HUES64 (cell line): ENCODE measurements around the gene TTC28.

Source experiments
- H3K27ac ChIP-seq: 2 replicates; pipeline ENCODE4 v1.7.0; 2013; ENCODE audit warnings: low read depth, low read length, inconsistent platforms
- H3K27me3 ChIP-seq: 2 replicates; pipeline ENCODE4 v1.6.1; 2013; ENCODE audit warnings: mild to moderate bottlenecking, low read length; ENCODE audit not compliant: insufficient read depth
- H3K36me3 ChIP-seq: 2 replicates; pipeline ENCODE4 v1.6.1; 2013; ENCODE audit warnings: mild to moderate bottlenecking, low read length; ENCODE audit not compliant: insufficient read depth
- H3K4me1 ChIP-seq: 2 replicates; pipeline ENCODE4 v1.6.1; 2013; ENCODE audit warnings: mild to moderate bottlenecking, low read length, moderate library complexity; ENCODE audit not compliant: insufficient read depth
- H3K4me3 ChIP-seq: 2 replicates; pipeline ENCODE4 v1.5.1; 2013; ENCODE audit warnings: mild to moderate bottlenecking, low read length, moderate library complexity
- H3K9ac ChIP-seq: 2 replicates; pipeline ENCODE4 v1.6.1; 2013; ENCODE audit warnings: mild to moderate bottlenecking, low read depth, low read length
- H3K9me3 ChIP-seq: 2 replicates; pipeline ENCODE4 v1.6.1; 2013; ENCODE audit warnings: low read depth, low read length; ENCODE audit not compliant: insufficient read depth
- WGBS: fragments of 150-250, 120-280 bp; methylation state at CpG from one replicate; pipeline ENCODE4 v1.1.7; 2013; ENCODE audit warnings: missing lambda C conversion rate; 5-methylcytosine and 5-hydroxymethylcytosine counted together

Gene TTC28

DNA sequence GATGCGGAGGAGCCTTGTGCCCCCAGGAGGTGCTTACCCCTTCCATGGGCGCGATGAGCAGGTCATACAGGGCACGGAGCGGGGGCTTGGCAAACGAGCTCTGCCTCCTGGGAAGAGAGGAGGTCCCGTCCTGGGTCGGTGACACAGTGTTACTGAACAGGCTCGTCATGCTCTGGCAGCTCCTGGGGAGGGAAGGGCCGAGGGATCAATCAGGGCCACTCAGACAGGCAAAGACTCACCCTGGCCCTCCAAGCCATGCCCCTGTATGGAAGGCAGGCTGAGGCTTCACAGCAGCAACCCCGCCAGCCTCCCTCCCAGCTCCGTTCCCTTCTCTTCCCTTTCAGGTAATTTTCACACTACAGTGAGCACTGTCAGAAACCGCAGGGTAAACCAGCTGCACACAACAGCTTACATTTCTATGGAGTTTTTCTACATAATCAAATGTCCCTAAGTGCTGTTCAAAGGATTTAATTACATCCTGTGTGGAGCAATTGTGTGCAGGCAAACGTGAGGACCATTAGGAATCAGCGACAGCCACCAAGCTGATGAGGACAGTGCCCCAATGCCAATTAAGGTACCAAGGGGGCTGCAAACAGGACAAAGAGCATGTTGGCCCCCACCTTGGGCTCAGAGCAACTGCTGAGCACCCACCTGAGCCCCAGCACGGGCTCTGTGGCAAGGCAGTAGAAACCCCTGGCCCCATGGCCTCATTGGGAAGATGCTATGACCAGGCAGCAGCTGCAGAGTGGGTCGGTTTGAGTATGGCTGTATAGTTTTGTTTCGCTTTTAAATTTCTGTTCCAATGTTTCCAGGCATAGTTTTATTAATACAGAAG lies 665.2 kb downstream of the TTC28 start:
- no peaks in the 10 kb centered on the region for H3K4me1 ChIP-seq
- H3K9me3 ChIP-seq: no peaks in the 10 kb centered on the region
- H3K27me3 ChIP-seq: no peaks in the 10 kb centered on the region
- 90% methylated on average over 18 of the region's 18 CpGs for WGBS
- no peak overlapping the region for H3K27ac ChIP-seq
- no peak overlapping the region for H3K9ac ChIP-seq
- H3K36me3 ChIP-seq: no peaks in the 10 kb centered on the region
- H3K4me3 ChIP-seq: no peak overlapping the region

- WGBS: 91% methylated on average over 12 of the region's 12 CpGs
- Histone ChIP-seq H3K27me3 (no peaks in the 10 kb centered on the region), H3K36me3 (no peaks in the 10 kb centered on the region), H3K4me1 (peaks cover 2% of the 10 kb centered on the region; the same call in 1 of the 2 replicates), H3K27ac (no peak overlapping the region), H3K9me3 (no peaks in the 10 kb centered on the region), H3K9ac (no peak overlapping the region), H3K4me3 (no peak overlapping the region)
These were observed 666.0 kb downstream of the TTC28 start for GRCh38 chr22:28013611-28014010.

DNA sequence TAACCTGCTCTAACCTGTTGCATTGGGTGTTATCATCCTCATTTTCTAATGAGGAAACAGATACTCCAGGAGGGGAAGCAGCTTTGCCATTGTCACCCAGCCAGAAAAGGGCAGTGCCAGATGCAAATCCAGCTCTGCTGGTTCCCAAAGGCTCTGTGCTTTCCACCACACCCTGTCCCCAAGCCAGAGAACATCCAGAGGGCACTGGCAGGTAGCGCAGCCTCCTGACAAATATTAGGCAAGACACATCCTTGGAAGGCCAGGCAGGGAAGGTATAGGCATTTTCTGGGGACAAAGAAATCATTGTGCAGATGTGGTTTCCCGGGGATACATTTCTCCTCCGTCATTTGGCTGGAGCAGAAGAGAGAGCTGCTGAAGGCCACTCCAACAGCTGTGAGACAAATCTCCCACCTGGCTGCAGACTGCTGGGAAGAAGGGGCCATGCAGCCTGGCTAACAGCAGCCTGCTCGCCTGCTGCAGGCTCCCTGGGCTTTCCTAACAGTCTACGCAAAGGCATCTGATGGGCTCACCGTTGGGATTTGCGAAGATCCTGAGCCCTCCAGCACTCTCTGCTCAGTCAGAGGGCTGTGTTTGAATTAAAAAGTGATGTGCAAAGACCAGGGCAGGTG lies 666.7 kb downstream of the TTC28 start:
- WGBS: 90% methylated on average over 7 of the region's 7 CpGs
- Histone ChIP-seq H3K4me1 (peaks cover 2% of the 10 kb centered on the region; the same call in 1 of the 2 replicates), H3K9ac (no peak overlapping the region), H3K27ac (no peak overlapping the region), H3K9me3 (no peaks in the 10 kb centered on the region), H3K36me3 (no peaks in the 10 kb centered on the region), H3K27me3 (no peaks in the 10 kb centered on the region), H3K4me3 (no peak overlapping the region)

DNA sequence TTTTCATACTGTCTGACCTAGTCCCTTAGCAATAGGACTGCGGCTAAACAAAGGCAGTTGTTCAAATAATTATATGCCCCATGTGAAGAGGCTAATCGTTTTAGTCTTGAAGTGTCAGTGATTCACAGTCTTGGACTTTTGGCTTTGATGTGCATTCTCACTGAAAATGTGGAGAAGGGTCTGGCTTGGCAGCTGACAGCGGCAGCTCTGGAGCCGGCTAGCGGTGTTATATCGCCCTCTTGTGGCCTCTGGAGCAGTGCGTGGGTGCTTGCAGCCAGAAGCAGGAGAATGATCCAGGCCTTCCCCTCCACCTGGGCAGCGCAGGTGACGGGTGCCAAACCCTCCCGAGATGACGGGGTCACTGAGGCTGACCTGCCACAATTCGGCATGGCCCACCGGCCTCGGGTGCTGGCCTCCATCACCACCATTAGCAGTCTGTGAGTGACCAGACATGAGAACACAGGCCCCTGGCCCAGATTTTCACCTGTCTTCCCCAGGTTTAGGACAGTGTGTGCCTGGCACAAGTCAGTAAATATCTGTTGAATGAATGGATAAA lies 670.3 kb downstream of the TTC28 start:
- Histone ChIP-seq H3K27me3 (no peaks in the 10 kb centered on the region), H3K9ac (no peak overlapping the region), H3K9me3 (no peaks in the 10 kb centered on the region), H3K4me3 (no peak overlapping the region), H3K4me1 (peaks cover 2% of the 10 kb centered on the region; the same call in 1 of the 2 replicates), H3K36me3 (no peaks in the 10 kb centered on the region), H3K27ac (no peak overlapping the region)
- WGBS: 18% methylated on average over 14 of the region's 14 CpGs

- Histone ChIP-seq H3K9me3 (no peaks in the 10 kb centered on the region), H3K4me1 (peaks cover 2% of the 10 kb centered on the region; the same call in 1 of the 2 replicates), H3K9ac (no peak overlapping the region), H3K27ac (no peak overlapping the region), H3K36me3 (no peaks in the 10 kb centered on the region), H3K4me3 (no peak overlapping the region), H3K27me3 (no peaks in the 10 kb centered on the region)
- WGBS: 80% methylated on average over 5 of the region's 5 CpGs
These were observed 671.0 kb downstream of the TTC28 start for GRCh38 chr22:28008649-28009048.

GRCh38 chr22:28008056-28008455 lies 671.6 kb downstream of the TTC28 start:
- Histone ChIP-seq H3K36me3 (no peaks in the 10 kb centered on the region), H3K9ac (no peak overlapping the region), H3K4me3 (no peak overlapping the region), H3K4me1 (peaks cover 2% of the 10 kb centered on the region; the same call in 1 of the 2 replicates), H3K27me3 (no peaks in the 10 kb centered on the region), H3K27ac (no peak overlapping the region), H3K9me3 (no peaks in the 10 kb centered on the region)
- WGBS: 80% methylated on average over 4 of the region's 4 CpGs

DNA sequence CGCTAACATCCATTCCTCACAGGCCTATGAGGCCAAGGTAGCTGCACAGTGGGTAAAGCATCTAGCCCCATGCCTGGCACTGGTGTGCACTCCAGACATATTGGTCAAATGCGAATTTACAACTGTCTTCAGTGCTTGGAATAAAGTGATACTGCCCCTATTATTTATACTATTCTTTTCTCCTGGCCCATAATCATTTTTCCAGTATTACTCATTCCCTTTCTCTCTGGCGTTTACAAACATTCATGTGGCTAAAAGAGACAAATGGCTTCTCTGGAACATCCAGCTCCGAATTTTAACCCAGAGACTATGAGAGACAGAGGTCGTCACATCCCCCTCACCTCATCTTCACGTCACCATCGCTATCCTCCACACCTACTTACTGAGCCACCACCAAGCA lies 673.4 kb downstream of the TTC28 start:
- H3K9ac ChIP-seq: no peak overlapping the region
- no peak overlapping the region for H3K27ac ChIP-seq
- H3K27me3 ChIP-seq: no peaks in the 10 kb centered on the region
- no peaks in the 10 kb centered on the region for H3K36me3 ChIP-seq
- no peaks in the 10 kb centered on the region for H3K9me3 ChIP-seq
- peaks cover 2% of the 10 kb centered on the region; the same call in 1 of the 2 replicates for H3K4me1 ChIP-seq
- no peak overlapping the region for H3K4me3 ChIP-seq
- 93% methylated on average over 7 of the region's 7 CpGs for WGBS

GRCh38 chr22:28005513-28005912 lies 674.1 kb downstream of the TTC28 start:
- WGBS: 96% methylated on average over 6 of the region's 6 CpGs
- H3K4me3 ChIP-seq: no peak overlapping the region
- H3K27me3 ChIP-seq: no peaks in the 10 kb centered on the region
- peaks cover 2% of the 10 kb centered on the region; the same call in 1 of the 2 replicates for H3K4me1 ChIP-seq
- H3K9ac ChIP-seq: no peak overlapping the region
- no peaks in the 10 kb centered on the region for H3K9me3 ChIP-seq
- no peak overlapping the region for H3K27ac ChIP-seq
- H3K36me3 ChIP-seq: no peaks in the 10 kb centered on the region

DNA sequence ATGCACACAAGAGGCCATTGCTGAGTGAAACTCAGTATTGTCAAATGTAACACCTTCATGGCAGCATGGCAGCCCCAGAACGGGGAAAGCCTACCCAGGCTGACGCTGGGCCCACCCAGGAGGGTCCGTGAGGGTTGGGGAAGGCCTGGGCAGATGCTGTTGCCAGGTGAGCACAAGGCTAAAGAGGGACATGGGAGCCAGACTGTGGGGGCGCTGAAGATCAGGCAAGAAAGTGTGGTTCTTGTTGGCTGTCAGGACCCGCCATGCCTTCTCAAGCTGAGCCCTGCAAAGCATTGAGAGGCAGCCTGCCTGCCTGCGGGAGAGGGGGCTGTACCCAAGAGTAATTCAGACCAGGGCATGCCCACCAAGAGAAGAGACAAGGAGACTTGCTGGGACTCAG lies 675.6 kb downstream of the TTC28 start:
- Histone ChIP-seq H3K4me1 (peaks cover under 1% of the 10 kb centered on the region; the same call in 1 of the 2 replicates), H3K27me3 (no peaks in the 10 kb centered on the region), H3K9me3 (no peaks in the 10 kb centered on the region), H3K4me3 (no peak overlapping the region), H3K27ac (no peak overlapping the region), H3K36me3 (no peaks in the 10 kb centered on the region), H3K9ac (no peak overlapping the region)
- WGBS: 87% methylated on average over 6 of the region's 6 CpGs

GRCh38 chr22:28002863-28003565 lies 676.6 kb downstream of the TTC28 start:
- Histone ChIP-seq H3K4me3 (no peak overlapping the region), H3K4me1 (no peaks in the 10 kb centered on the region), H3K9ac (no peak overlapping the region), H3K27ac (no peak overlapping the region), H3K27me3 (no peaks in the 10 kb centered on the region), H3K36me3 (no peaks in the 10 kb centered on the region; the same call in 1 of the 2 replicates), H3K9me3 (no peaks in the 10 kb centered on the region)
- 94% methylated on average over 8 of the region's 8 CpGs for WGBS
